Hematopoietic multipotent progenitor cell treated with erythropoietin and hydrocortisone succinate and interleukin-3 and kit ligand, for 17 days (in vitro differentiated cells): ENCODE data around the gene NELFA.
"Not testable (repeated sequence)": the region's sequence is repeated elsewhere in the genome, so short reads cannot be mapped to it uniquely, and the experiment has no call there.

Experiments used
- DNase-seq: peaks from one replicate; pipeline ENCODE4 v3.0.0-alpha.2; 2015; ENCODE audit warnings: low spot score

The NELFA gene

DNA sequence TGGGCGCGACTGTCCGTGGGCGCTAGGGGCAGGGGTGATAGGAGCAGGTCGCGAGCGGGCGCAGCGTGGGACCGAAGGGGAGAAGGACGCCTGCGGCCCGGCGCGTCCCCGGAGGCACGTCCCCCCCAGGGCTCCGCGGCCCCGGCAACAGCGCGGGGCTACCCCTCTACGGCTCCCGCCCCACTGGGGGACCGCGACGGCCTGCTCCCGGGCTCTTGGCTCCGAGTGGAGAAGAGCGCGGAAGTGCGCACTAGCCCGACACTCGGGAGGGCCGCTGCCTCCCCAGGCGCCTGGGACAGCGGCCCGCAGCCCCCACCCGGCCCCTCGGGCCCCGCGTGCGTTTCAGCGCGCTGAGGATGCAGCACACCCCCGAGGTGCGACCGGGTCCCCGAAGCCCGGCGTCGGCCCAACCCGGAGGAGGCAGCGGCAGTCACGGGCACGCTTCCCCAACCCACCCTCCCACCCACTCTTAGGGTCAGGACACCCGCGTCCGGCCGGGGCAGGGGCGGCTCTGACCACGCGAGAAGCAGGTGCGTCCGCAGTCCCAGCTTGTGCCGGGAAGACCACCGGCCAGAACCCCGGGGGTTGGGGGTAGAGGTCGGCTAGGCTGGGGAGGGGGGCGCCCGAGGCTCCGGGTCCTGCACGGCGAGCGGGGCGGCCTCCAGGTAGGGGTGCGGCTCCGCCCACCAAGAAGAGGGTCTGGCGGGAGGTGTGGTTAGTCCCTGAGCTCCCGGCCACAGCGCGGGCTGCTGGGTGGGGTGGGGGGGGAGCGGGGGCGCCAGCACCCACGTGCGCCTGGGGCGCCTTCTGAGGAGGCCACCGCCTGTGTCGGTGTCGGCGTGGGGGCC, 31.8 kb upstream of the NELFA start:
- no peak for DNase-seq

DNA sequence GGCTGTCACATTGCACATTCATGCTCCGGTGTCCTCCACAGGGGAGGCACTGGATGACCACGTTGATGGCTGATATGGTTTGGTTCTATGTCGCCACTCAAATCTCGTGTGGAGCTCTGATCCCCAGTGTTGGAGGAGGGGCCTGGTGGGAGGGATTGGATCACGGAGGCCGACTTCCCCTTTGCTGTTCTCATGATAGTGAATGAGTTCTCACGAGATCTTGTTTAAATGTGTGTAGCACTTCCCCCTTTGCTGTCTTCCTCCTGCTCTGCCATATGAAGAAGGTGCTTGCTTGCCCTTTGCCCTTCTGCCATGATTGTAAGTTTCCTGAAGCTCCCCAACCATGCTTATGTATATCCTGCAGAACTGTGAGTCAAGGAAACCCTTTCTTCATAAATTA, 28.1 kb upstream of the NELFA start:
- no peak for DNase-seq

DNA sequence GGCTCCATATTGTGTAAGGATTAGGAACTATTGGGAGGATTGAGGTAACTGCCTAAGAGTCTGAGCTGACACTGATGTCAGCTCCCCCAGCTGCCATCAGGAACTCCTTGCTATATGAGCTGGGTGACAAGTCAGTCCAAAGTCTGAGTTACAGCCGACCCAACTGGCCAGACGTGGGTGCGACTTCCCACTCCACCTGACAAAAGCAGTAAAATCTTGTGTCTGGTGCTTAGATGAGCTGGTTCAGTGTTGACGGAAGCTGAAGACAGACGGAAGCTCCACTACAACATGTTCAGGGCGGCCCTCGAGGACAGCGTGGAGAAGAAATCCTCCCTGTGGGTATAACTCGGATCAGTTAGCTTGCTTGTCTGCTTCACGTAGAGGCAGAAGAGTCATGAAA, 27.6 kb upstream of the NELFA start:
- DNase-seq = no peak

DNA sequence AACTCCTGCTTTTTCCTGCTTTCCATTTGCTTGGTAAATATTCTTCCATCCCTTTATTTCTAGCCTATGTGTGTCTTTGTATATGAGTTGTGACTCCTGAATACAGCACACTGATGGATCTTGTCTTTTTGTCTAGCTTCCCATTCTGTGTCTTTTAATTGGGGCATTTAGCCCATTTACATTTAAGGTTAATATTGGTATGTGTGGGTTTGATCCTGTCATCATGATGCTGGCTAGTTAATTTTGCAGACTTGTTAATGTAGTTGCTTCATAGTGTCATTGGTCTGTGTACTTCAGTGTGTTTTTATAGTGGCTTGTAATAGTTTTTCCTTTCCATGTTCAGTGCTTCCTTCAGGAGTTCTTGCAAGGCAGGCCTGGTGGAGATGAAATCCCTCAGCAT, 22.4 kb upstream of the NELFA start:
- not testable (repeated sequence) for DNase-seq

DNA sequence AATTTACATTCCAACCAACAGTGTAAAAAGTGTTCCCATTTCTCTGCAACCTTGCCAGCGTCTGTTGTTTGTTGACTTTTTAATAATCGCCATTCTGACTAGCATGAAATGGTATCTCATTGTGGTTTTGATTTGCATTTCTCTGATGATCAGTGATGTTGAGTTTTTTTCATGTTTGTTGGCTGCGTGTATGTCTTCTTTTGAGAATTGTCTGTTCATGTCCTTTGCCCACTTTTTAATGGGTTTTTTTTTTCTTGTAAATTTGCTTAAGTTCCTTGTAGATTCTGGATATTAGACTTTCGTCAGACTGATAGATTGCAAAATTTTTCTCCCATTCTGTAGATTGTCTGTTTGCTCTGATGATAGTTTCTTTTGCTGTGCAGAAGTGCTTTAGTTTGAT, 18.3 kb upstream of the NELFA start:
- not testable (repeated sequence) for DNase-seq

DNA sequence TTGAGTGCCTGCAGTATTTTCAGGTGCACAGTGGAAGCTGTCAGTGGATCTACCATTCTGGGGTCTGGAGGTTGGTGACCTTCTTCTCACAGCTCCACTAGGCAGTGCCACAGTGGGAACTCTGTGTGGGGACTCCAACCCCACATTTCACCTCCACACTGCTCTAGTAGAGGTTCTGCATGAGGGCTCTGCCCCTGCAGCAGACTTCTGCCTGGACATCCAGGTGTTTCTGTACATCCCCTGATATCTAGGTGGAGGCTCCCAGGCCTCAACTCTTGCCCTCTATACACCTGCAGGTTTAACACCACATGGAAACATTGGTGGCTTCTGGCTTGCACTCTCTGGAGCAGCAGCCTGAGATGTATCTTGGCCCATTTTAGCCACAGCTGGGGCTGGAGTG, 17.0 kb upstream of the NELFA start:
- no peak for DNase-seq

DNA sequence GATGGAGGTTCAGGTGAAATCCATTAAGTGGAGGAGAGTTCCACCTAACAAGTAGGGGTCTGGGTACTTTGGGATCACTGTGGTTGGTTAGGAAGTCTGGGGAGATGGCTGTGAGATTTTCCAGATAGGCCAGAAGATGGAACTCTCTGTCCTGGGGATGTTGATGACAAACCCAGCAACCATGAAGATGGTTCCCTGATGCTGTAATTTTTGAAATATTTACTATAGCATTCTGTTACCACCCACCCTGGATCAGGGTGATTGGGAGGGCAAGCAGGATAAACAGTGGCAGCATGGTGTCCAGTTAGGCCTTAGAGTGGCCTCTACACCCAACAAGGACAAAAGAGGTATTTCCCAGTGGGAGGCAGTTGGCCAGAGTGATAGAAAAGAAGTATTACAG, 15.9 kb upstream of the NELFA start:
- no peak for DNase-seq

DNA sequence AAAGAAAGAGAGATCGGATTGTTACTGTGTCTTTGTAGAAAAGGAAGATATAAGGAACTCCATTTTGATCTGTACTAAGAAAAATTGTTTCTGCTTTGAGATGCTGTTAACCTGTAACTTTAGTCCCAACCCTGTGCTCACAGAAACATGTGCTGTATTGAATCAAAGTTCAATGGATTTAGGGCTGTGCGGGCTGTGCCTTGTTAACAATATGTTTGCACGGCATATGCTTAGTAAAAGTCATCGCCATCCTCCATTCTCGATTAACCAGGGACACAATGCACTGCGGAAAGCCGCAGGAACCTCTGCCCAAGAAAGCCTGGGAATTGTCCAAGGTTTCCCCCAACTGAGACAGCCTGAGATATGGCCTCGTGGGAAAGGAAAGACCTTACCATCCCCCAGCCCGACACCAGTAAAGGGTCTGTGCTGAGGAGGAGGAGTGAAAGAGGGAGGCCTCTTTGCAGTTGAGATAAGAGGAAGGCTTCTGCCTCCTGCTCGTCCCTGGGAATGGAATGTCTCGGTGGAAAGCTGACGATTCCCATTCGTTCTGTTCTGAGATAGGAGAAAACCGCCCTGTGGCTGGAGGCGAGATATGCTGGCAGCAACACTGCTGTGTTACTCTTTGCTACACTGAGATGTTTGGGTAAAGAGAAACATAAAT, 12.7 kb upstream of the NELFA start:
- not testable (repeated sequence) for DNase-seq

DNA sequence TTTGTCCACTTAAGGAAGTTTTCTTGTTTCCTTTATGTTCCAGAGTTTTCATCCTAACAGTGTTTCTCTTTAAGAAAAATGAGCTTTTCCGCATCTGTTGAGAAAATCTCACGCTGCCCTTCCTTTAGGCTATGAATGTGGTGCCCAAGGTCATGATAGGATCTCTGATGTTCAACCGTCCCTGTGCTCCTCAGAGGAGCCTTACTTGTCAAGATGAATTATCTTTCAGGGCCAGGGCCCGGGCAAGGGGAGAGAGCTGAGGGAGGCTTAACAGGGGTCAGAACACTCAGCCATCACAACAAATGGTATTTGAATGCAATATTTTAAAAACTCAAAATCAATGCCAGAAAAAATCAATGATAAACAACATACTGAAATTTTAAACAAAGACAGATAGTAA, 6.2 kb upstream of the NELFA start:
- no peak for DNase-seq

DNA sequence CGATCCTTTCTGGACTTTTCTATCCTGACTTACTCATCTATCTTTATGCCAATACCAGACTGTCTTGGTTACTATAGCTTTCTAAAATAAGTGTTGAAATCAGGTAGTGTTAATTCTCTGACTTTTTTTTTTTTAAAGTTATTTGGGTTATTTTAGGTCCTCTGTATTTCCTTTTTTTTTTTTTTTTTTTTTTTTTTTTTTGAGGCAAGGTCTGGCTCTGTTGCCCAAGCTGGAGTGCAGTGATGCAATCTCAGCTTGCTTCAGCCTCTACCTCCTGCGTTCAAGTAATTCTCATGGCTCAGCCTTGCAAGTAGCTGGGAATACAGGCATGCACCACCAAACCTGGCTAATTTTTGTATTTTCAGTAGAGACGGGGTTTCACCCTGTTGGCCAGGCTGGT, 2.8 kb upstream of the NELFA start:
- no peak for DNase-seq

DNA sequence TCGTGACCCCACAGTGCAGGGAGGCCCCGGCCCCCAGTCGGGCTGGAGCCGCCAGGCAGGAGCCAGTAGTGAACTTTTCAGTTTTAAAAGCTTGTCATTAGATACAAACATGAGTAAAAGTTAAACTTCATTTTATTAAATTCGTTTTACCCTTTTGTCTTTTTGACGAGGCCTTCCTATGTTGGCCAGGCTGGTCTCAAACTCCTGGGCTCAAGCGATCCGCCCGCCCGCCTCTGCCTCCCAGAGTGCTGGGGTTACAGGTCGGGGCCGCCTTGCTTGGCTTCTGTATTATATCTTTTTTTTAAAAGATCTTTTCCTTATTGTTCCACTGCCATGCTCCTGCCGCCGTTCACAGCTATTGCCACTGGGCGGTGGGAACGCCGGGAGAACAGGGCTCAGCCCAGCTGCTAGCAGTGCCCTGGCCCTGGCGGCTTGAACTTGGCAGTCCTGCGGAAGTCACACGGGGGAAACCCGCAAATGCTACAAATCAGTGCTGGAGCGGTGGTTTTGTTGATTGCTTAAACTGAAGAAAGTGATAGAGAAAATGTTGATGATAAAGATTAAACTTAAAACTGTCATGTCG, 968 bp upstream of the NELFA start:
- DNase-seq = no peak

DNA sequence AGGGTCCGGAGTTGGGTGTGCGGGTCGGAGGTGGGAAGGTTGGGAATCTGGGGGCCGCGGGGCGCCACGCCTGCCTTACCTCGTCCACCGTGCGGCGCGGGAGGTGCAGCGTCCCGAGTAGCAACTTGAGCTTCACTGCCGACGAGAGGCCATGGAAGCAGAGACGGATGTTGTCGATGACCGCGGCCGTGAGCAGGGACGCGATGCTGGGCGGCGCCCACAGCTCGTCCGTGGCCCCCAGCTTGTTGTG, 178 bp downstream of the NELFA start:
- DNase-seq = no peak

DNA sequence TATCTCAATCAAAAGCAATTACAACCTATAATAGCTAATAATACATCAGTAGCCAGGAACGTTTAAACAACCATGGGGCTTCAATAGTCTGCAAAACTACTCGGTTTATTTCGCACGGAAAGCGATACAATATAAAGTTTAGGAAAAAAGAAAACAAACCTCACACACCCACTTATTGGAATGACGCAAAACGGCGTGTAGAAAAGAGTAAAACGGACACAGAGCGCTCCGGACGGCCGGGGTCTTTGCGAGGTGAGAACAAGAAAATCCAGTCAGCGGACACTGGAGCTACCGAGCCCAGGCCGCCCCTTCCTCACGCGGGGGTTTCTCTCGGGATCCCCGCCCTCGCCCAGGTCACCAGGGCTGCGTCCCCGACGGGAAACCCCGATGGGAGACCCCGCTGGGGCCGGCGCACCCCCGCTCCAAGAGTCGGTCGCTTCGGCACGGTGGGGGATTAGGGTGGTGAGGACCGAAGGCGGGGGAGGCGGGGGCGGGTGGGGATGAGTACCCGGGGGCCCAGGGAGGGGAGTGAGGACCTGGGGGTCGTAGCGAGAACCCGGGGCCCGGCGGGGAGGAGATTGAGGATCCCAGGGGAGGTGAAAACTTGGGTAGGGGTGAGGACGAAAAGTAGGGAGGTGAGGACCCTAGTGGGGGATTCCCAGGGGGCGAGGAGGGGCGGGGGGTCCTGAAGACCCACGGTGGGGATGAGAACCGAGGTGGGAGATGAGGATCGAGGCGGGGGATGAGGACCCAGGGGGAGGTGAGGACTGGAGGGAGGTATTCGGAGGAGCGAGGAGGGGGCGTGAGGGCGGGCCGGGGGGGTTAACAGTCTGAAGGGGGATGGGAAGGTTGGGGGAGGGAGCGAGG, 737 bp downstream of the NELFA start:
- peak; percentile 6 for DNase-seq

DNA sequence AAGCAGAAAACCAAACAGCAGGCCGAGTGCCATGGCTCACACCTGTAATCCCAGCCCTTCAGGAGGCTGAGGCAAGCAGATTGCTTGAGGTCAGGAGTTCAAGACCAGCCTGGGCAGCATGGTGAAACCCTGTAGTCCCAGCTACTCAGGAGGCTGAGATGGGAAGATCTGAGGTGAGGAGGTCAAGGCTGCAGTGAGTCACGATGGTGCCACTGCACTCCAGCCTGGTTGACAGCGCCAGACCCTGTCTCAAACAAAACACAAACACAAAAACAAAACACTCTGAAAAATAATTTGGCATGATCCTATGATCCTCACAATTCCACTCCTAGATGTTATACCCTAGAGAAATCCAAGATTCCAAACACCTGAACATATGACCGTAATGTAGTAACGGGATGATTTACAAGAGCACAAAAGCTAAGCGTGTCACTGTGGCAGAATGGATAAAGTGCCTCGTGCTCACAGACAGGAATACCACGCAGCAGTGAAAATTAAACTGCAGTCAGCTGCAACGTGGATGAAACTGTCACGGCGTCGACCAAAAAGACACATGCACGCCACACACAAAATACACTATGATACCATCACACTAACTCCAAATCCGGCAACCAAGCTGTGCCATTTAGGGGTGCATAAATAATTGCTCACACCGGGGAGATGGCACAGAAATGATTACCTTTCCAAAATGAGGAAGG, 1.7 kb downstream of the NELFA start:
- DNase-seq = no peak

DNA sequence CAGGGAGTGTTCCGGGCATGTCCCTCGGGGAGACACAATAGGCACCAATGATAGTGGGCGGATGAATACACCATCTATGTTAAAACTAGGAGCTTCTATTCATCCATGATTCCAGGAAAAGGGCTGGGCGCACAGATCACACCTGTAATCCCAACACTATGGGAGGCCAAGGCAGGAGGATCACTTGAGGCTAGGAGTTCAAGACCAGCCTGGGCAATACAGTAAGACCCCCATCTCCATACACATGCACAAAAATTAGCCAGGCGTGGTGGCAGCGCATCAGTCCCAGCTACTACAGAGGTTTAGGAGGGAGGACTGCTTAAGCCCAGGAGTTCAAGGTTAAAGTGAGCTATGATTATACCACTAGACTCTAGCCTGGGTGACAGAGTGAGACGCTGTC, 2.4 kb downstream of the NELFA start:
- no peak for DNase-seq

DNA sequence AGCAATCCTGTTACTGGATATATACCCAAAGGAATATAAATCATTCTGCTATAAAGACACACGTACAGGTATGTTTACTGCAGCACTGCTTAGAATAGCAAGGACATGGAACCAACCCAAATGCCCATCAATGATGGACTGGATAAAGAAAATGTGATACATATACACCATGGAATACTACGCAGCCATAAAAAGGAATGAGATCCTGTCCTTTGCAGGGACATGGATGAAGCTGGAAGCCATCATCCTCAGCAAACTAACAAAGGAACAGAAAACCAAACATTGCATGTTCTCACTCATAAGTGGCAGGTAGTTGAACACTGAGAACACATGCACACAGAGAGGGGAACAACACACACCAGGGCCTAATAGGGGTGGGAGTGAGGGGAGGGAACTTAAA, 5.4 kb downstream of the NELFA start:
- not testable (repeated sequence) for DNase-seq

DNA sequence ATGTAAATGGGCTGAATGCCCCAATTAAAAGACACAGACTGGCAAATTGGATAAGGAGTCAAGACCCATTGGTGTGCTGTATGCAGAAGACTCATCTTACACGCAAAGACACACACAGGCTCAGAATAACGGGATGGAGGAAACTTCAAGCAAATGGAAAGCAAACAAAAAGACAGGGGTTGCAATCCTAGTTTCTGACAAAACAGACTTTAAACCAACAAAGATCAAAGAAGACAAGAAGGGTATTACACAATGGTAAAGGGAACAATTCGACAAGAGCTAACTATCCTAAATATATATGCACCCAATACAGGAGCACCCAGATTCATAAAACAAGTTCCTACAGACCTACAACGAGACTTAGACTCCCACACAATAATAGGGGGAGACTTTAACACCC, 9.5 kb downstream of the NELFA start:
- not testable (repeated sequence) for DNase-seq

DNA sequence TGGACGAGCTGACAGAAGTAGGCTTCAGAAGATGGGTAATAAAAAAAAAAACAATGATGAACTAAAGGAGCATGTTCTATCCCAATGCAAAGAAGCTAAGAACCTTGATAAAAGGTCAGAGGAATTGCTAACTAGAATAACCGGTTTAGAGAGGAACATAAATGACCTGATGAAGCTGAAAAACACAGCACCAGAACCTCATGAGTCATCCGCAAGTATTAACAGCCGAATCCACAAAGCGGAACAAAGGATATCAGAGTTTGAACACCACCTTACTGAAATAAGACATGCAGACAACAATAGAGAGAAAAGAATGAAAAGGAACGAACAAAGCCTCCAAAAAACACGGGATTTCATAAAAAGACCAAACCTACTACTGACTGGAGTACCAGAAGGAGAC, 10.5 kb downstream of the NELFA start:
- DNase-seq = no peak

DNA sequence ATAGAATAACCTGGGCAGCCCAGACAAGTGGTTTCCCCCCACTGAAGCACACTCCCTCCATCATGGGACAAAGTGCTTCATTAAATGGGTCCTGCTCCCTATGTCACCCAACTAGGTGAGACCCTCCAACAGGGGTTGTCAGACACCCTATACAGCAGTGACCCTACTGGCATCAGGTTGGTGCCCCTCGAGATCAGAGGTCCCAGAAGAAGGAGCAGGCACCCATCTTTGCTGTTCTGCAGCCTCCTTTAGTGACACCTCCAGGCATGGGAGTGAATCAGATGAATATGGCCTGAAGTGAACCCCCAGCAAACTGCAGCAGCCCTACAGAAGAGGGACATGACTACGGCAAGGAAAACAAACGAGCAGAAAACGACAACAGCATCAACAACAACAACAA, 11.1 kb downstream of the NELFA start:
- DNase-seq = no peak

DNA sequence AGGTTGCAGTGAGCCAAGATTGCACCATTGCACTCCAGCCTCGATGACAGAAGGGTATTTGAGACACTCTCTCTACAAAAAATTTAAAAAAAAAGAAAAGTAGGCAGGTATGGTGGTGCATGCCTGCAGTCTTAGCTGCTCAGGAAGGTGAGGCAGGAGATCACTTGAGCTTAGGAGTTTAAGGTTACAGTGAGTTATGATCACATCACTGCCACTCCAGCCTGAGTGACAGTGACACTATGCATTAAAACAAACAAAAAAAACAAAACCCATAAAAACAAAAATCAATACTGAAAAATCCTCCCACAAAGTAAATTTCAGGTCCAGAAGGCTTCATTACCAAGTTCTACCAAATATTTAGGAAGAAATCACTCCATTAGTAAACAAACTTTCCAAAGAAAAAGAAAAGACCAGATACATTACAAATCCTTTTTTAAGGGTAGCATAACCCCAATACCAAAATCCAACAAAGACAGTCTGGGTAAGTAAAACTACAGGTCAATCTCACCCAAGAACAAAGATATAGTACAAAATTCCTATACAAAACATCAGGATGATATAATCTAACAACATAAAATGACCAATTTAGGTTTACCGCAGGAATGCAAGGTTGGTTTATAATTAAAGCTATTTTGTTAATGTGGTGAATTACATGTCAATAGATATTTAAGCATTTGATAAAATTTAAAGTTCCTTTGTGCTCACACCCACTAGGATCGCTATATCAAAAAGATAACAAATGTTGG, 11.7 kb downstream of the NELFA start:
- DNase-seq = no peak

DNA sequence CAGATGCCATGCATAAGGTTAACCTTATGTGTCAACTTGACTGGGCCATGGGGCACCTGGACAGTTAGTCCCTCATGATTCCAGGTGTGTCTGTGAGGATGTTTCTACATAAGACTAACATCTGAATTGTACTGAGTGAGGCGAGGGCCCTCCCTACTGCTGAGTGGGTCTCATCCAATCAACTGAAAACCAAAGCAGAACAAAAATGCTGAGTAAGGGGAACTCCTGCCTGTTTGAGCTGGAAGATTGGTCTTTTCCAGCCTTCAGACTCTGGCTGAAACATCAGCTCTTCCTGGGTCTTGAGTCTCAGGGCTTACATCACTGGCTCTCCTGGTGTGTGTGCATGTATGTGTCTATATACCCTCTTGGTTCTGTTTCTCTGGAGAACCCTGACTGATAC, 13.8 kb downstream of the NELFA start:
- no peak for DNase-seq
